ENCODE data around the gene ZBTB4. TPM values are rescaled to one million over a fixed set of nuclear protein-coding genes. Genes with fewer than 3 reads are reported as not detected.

The ZBTB4 gene
- total RNA-seq, 1 donor from 2014 or later: 26.8 TPM

DNA sequence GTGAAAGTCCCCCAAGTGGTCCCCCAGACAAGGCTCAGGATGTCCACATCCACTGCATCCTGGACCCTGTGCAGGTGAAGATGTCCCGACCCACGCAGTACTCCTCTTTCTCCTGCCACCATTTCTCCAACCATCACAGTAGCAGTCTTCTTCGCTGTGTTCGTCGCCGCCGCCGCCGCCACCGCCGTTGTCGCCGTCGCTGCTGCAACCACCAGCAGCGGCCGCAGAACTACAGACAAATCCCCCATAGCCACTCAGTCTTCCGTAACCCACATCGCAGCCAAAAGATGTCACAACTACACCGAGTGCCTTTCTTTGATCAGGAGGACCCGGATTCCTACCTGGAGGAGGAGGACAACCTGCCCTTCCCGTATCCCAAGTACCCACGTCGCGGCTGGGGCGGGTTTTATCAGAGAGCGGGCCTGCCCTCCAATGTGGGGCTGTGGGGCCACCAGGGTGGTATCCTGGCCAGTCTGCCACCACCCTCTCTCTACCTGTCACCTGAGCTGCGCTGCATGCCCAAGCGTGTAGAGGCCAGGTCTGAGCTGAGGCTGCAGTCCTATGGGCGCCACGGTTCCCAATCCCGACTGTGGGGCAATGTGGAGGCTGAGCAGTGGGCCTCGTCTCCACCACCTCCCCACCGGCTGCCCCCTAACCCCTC is 53.1 kb downstream of the ZBTB4 start:
- TF ChIP-seq, protein P1, sequence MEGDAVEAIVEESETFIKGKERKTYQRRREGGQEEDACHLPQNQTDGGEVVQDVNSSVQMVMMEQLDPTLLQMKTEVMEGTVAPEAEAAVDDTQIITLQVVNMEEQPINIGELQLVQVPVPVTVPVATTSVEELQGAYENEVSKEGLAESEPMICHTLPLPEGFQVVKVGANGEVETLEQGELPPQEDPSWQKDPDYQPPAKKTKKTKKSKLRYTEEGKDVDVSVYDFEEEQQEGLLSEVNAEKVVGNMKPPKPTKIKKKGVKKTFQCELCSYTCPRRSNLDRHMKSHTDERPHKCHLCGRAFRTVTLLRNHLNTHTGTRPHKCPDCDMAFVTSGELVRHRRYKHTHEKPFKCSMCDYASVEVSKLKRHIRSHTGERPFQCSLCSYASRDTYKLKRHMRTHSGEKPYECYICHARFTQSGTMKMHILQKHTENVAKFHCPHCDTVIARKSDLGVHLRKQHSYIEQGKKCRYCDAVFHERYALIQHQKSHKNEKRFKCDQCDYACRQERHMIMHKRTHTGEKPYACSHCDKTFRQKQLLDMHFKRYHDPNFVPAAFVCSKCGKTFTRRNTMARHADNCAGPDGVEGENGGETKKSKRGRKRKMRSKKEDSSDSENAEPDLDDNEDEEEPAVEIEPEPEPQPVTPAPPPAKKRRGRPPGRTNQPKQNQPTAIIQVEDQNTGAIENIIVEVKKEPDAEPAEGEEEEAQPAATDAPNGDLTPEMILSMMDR (IDR thresholded peaks at IDR 0.05; ENCODE audit: unreplicated experiment): no peak
- no peak for DNase-seq (ENCODE audit: low spot score, unreplicated experiment)
- Mint-ChIP-seq H3K27ac (no peak overlapping the region), H3K36me3 (ENCODE audit: insufficient read depth) (no peaks in the 10 kb centered on the region), H3K4me1 (ENCODE audit: low read depth) (no peaks in the 10 kb centered on the region), H3K27me3 (no peaks in the 10 kb centered on the region), H3K9me3 (ENCODE audit: low read depth) (no peaks in the 10 kb centered on the region), H3K4me3 (ENCODE audit: low read depth) (no peak overlapping the region)

GRCh38 chr17:7425756-7426155 is 53.7 kb downstream of the ZBTB4 start:
- Mint-ChIP-seq H3K27me3 (no peaks in the 10 kb centered on the region), H3K4me3 (ENCODE audit: low read depth) (no peak overlapping the region), H3K27ac (no peak overlapping the region), H3K36me3 (ENCODE audit: insufficient read depth) (no peaks in the 10 kb centered on the region), H3K9me3 (ENCODE audit: low read depth) (no peaks in the 10 kb centered on the region), H3K4me1 (ENCODE audit: low read depth) (no peaks in the 10 kb centered on the region)
- DNase-seq (ENCODE audit: low spot score, unreplicated experiment): no peak
- TF ChIP-seq, protein P1 (IDR thresholded peaks at IDR 0.05; ENCODE audit: unreplicated experiment): no peak

DNA sequence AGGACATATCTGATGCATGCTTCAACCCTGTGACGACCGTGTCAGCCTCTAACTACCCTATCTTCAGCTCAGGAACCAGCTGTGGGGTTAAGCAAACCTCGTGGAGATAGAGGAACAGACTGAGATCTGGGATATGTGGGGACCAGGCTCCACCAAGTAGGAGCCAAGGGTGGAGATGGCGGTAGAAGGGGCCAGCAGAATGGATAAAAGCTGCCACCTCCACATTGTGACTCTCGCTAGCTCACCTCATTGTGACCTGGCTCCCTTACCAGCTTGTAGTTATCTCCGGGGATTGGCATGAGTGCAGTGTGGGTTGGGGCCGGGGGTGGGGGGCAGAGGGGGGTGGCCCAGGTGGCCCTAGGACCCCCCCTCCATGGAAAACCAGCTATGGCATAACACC is 54.1 kb downstream of the ZBTB4 start, which contains the start of gene SPEM2:
SPEM2 (plus strand) TSS at position 301 of the 400 bp plus-strand sequence; CDS start at position 374, 73 bp downstream.
- no peak within 1 kb of the TSS for H3K27ac Mint-ChIP-seq
- TF ChIP-seq, protein P1 (IDR thresholded peaks at IDR 0.05; ENCODE audit: unreplicated experiment): no peak
- H3K36me3 Mint-ChIP-seq (ENCODE audit: insufficient read depth): no peaks in the 10 kb centered on the region
- no peaks in the 10 kb centered on the region for H3K9me3 Mint-ChIP-seq (ENCODE audit: low read depth)
- H3K27me3 Mint-ChIP-seq: no peaks in the 10 kb centered on the region
- DNase-seq (ENCODE audit: low spot score, unreplicated experiment): no peak
- H3K4me3 Mint-ChIP-seq (ENCODE audit: low read depth): no peak within 1 kb of the TSS
- H3K4me1 Mint-ChIP-seq (ENCODE audit: low read depth): no peaks in the 10 kb centered on the region

GRCh38 chr17:7423679-7424078 is 55.8 kb downstream of the ZBTB4 start:
- no peak overlapping the region for H3K4me3 Mint-ChIP-seq (ENCODE audit: low read depth)
- no peaks in the 10 kb centered on the region for H3K27me3 Mint-ChIP-seq
- TF ChIP-seq, protein P1 (IDR thresholded peaks at IDR 0.05; ENCODE audit: unreplicated experiment): no peak
- peak overlapping the region; percentile 67 for H3K27ac Mint-ChIP-seq
- H3K36me3 Mint-ChIP-seq (ENCODE audit: insufficient read depth): no peaks in the 10 kb centered on the region
- DNase-seq (ENCODE audit: low spot score, unreplicated experiment): no peak
- peaks cover 7% of the 10 kb centered on the region for H3K4me1 Mint-ChIP-seq (ENCODE audit: low read depth)
- no peaks in the 10 kb centered on the region for H3K9me3 Mint-ChIP-seq (ENCODE audit: low read depth)

DNA sequence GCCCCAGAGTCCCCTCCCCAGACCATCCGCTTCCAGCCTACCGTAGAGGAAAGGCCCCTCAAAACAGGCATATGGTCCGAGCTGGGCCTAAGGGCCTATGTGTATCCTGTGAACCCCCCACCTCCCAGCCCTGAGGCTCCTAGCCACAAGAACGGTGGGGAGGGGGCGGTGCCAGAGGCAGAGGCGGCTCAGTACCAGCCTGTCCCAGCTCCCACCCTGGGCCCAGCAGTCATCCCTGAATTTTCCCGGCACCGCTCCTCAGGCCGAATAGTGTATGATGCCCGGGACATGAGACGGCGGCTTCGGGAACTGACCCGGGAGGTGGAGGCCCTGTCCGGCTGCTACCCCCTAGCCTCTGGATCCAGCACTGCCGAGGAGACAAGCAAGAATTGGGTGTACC is 58.2 kb downstream of the ZBTB4 start:
- Mint-ChIP-seq H3K4me3 (ENCODE audit: low read depth) (no peak overlapping the region), H3K4me1 (ENCODE audit: low read depth) (peaks cover 7% of the 10 kb centered on the region), H3K36me3 (ENCODE audit: insufficient read depth) (no peaks in the 10 kb centered on the region), H3K27me3 (no peaks in the 10 kb centered on the region), H3K27ac (no peak overlapping the region), H3K9me3 (ENCODE audit: low read depth) (no peaks in the 10 kb centered on the region)
- DNase-seq (ENCODE audit: low spot score, unreplicated experiment): no peak
- TF ChIP-seq, protein P1 (IDR thresholded peaks at IDR 0.05; ENCODE audit: unreplicated experiment): no peak
